GM21390 (cell line): ENCODE data around the gene HS3ST5.
"Not testable (repeated sequence)": the region's sequence is repeated elsewhere in the genome, so short reads cannot be mapped to it uniquely, and the experiment has no call there.

Source experiments
- ATAC-seq: cut with Tn5 transposase; IDR thresholded peaks from one replicate; pipeline ENCODE4 v1.9.1; 2021; ENCODE audit not compliant: unreplicated experiment

The HS3ST5 gene

GRCh38 chr6:114339706-114340105 is 3.1 kb downstream of the HS3ST5 start:
- no peak for ATAC-seq

- peak; percentile 58 for ATAC-seq
These were observed 8.6 kb downstream of the HS3ST5 start for GRCh38 chr6:114334237-114334636.

- no peak for ATAC-seq
These were observed 15.7 kb downstream of the HS3ST5 start for GRCh38 chr6:114327074-114327473.

- ATAC-seq, result no peak
These were observed 19.0 kb downstream of the HS3ST5 start for GRCh38 chr6:114323784-114324183.

GRCh38 chr6:114319749-114320148 is 23.1 kb downstream of the HS3ST5 start:
- no peak for ATAC-seq

GRCh38 chr6:114315831-114316595 is 26.8 kb downstream of the HS3ST5 start:
- no peak for ATAC-seq

- not testable (repeated sequence) for ATAC-seq
These were observed 29.0 kb downstream of the HS3ST5 start for GRCh38 chr6:114313816-114314215.

GRCh38 chr6:114312931-114313330 is 29.9 kb downstream of the HS3ST5 start:
- peak; percentile 83 for ATAC-seq

GRCh38 chr6:114310053-114310452 is 32.8 kb downstream of the HS3ST5 start:
- ATAC-seq, result no peak

- ATAC-seq, result no peak
These were observed 38.4 kb downstream of the HS3ST5 start for GRCh38 chr6:114304304-114304887.

- ATAC-seq, result no peak
These were observed 41.1 kb downstream of the HS3ST5 start for GRCh38 chr6:114301596-114302219.

- no peak for ATAC-seq
These were observed 45.7 kb downstream of the HS3ST5 start for GRCh38 chr6:114297135-114297534.

- no peak for ATAC-seq
These were observed 50.4 kb downstream of the HS3ST5 start for GRCh38 chr6:114292431-114292830.

- ATAC-seq, result no peak
These were observed 51.4 kb downstream of the HS3ST5 start for GRCh38 chr6:114291428-114291827.

- ATAC-seq, result no peak
These were observed 52.0 kb downstream of the HS3ST5 start for GRCh38 chr6:114290864-114291263.

GRCh38 chr6:114288701-114289495 is 53.9 kb downstream of the HS3ST5 start:
- no peak for ATAC-seq

GRCh38 chr6:114287461-114287860 is 55.4 kb downstream of the HS3ST5 start:
- no peak for ATAC-seq

- no peak for ATAC-seq
These were observed 56.6 kb downstream of the HS3ST5 start for GRCh38 chr6:114286211-114286610.

GRCh38 chr6:114284281-114284680 is 58.5 kb downstream of the HS3ST5 start:
- no peak for ATAC-seq

- ATAC-seq, result no peak
These were observed 60.5 kb downstream of the HS3ST5 start for GRCh38 chr6:114282292-114282691.

- ATAC-seq, result no peak
These were observed 61.3 kb downstream of the HS3ST5 start for GRCh38 chr6:114281496-114281895.
